ENCODE measurements around the gene MCF2L2.
"Not testable (repeated sequence)": the region's sequence is repeated elsewhere in the genome, so short reads cannot be mapped to it uniquely, and the experiment has no call there.

Gene MCF2L2

GRCh38 chr3:183442994-183443393, 14.6 kb upstream of the MCF2L2 start:
- no peak for TF ChIP-seq SUZ12 (IDR thresholded peaks at IDR 0.05; ENCODE audit: extremely low read depth, insufficient read depth, insufficient read length)
- TF ChIP-seq ZNF274 (IDR thresholded peaks at IDR 0.05; ENCODE audit: low read depth, low read length): no peak
- TF ChIP-seq YY1 (IDR thresholded peaks at IDR 0.05; ENCODE audit: insufficient read depth, insufficient read length): no peak
- H3K4me3 ChIP-seq (ENCODE audit: insufficient read length, low read depth): no peak overlapping the region
- no peaks in the 10 kb centered on the region for H3K27me3 ChIP-seq (ENCODE audit: insufficient read depth, insufficient read length)

GRCh38 chr3:183440521-183440920, 12.1 kb upstream of the MCF2L2 start:
- DNase-seq (ENCODE audit: low read depth, low spot score); H3K4me1 ChIP-seq (ENCODE audit: insufficient read depth, insufficient read length); H3K27me3 ChIP-seq (ENCODE audit: insufficient read depth, insufficient read length); H3K9ac ChIP-seq (ENCODE audit: insufficient read length, low read depth); H3K4me3 ChIP-seq (ENCODE audit: insufficient read length, low read depth); H3K36me3 ChIP-seq (ENCODE audit: insufficient read depth, insufficient read length, low read length): not testable (repeated sequence)
- peaks cover 31% of the 10 kb centered on the region for H3K9me3 ChIP-seq (ENCODE audit: insufficient read depth, low read length)

More at GRCh38 chr3:183442994-183443393, 14.6 kb upstream of the MCF2L2 start:
- H3K9me3 ChIP-seq (ENCODE audit: insufficient read depth, low read length): peaks cover 31% of the 10 kb centered on the region
- no peaks in the 10 kb centered on the region for H3K4me1 ChIP-seq (ENCODE audit: insufficient read depth, insufficient read length)
- no peak for DNase-seq (ENCODE audit: low read depth, low spot score)
- H3K36me3 ChIP-seq (ENCODE audit: insufficient read depth, insufficient read length, low read length): no peaks in the 10 kb centered on the region
- H3K9ac ChIP-seq (ENCODE audit: insufficient read length, low read depth): no peak overlapping the region

GRCh38 chr3:183439515-183439914, 11.1 kb upstream of the MCF2L2 start:
- no peak overlapping the region for H3K9ac ChIP-seq (ENCODE audit: insufficient read length, low read depth)
- H3K4me3 ChIP-seq (ENCODE audit: insufficient read length, low read depth): no peak overlapping the region
- TF ChIP-seq SUZ12 (IDR thresholded peaks at IDR 0.05; ENCODE audit: extremely low read depth, insufficient read depth, insufficient read length) (no peak), ZNF274 (IDR thresholded peaks at IDR 0.05; ENCODE audit: low read depth, low read length) (no peak), YY1 (IDR thresholded peaks at IDR 0.05; ENCODE audit: insufficient read depth, insufficient read length) (no peak)
- no peaks in the 10 kb centered on the region for H3K27me3 ChIP-seq (ENCODE audit: insufficient read depth, insufficient read length)
- peaks cover 3% of the 10 kb centered on the region for H3K4me1 ChIP-seq (ENCODE audit: insufficient read depth, insufficient read length)
- no peak for DNase-seq (ENCODE audit: low read depth, low spot score)
- H3K9me3 ChIP-seq (ENCODE audit: insufficient read depth, low read length): peaks cover 20% of the 10 kb centered on the region
- H3K36me3 ChIP-seq (ENCODE audit: insufficient read depth, insufficient read length, low read length): no peaks in the 10 kb centered on the region

GRCh38 chr3:183438735-183439134, 10.3 kb upstream of the MCF2L2 start:
- H3K36me3 ChIP-seq (ENCODE audit: insufficient read depth, insufficient read length, low read length): no peaks in the 10 kb centered on the region
- TF ChIP-seq ZNF274 (IDR thresholded peaks at IDR 0.05; ENCODE audit: low read depth, low read length): no peak
- no peak for TF ChIP-seq SUZ12 (IDR thresholded peaks at IDR 0.05; ENCODE audit: extremely low read depth, insufficient read depth, insufficient read length)
- TF ChIP-seq YY1 (IDR thresholded peaks at IDR 0.05; ENCODE audit: insufficient read depth, insufficient read length): no peak
- H3K9ac ChIP-seq (ENCODE audit: insufficient read length, low read depth): no peak overlapping the region
- no peak for DNase-seq (ENCODE audit: low read depth, low spot score)
- H3K4me1 ChIP-seq (ENCODE audit: insufficient read depth, insufficient read length): peaks cover 3% of the 10 kb centered on the region
- no peaks in the 10 kb centered on the region for H3K27me3 ChIP-seq (ENCODE audit: insufficient read depth, insufficient read length)
- H3K9me3 ChIP-seq (ENCODE audit: insufficient read depth, low read length): peaks cover 13% of the 10 kb centered on the region
- H3K4me3 ChIP-seq (ENCODE audit: insufficient read length, low read depth): no peak overlapping the region

- Histone ChIP-seq H3K4me1 (ENCODE audit: insufficient read depth, insufficient read length) (peaks cover 3% of the 10 kb centered on the region), H3K4me3 (ENCODE audit: insufficient read length, low read depth) (no peak overlapping the region), H3K27me3 (ENCODE audit: insufficient read depth, insufficient read length) (no peaks in the 10 kb centered on the region), H3K9me3 (ENCODE audit: insufficient read depth, low read length) (peaks cover 4% of the 10 kb centered on the region; the same call in 1 of the 2 replicates), H3K9ac (ENCODE audit: insufficient read length, low read depth) (no peak overlapping the region), H3K36me3 (ENCODE audit: insufficient read depth, insufficient read length, low read length) (no peaks in the 10 kb centered on the region)
- TF ChIP-seq YY1 (IDR thresholded peaks at IDR 0.05; ENCODE audit: insufficient read depth, insufficient read length): no peak
- TF ChIP-seq ZNF274 (IDR thresholded peaks at IDR 0.05; ENCODE audit: low read depth, low read length): no peak
- no peak for TF ChIP-seq SUZ12 (IDR thresholded peaks at IDR 0.05; ENCODE audit: extremely low read depth, insufficient read depth, insufficient read length)
- DNase-seq (ENCODE audit: low read depth, low spot score): no peak
Observed at GRCh38 chr3:183437666-183438564, 9.5 kb upstream of the MCF2L2 start.

GRCh38 chr3:183437061-183437460, 8.6 kb upstream of the MCF2L2 start:
- peaks cover 4% of the 10 kb centered on the region for H3K27me3 ChIP-seq (ENCODE audit: insufficient read depth, insufficient read length)
- DNase-seq (ENCODE audit: low read depth, low spot score): no peak
- H3K36me3 ChIP-seq (ENCODE audit: insufficient read depth, insufficient read length, low read length): no peaks in the 10 kb centered on the region
- H3K9me3 ChIP-seq (ENCODE audit: insufficient read depth, low read length): no peaks in the 10 kb centered on the region
- H3K4me3 ChIP-seq (ENCODE audit: insufficient read length, low read depth): no peak overlapping the region
- TF ChIP-seq SUZ12 (IDR thresholded peaks at IDR 0.05; ENCODE audit: extremely low read depth, insufficient read depth, insufficient read length) (no peak), YY1 (IDR thresholded peaks at IDR 0.05; ENCODE audit: insufficient read depth, insufficient read length) (no peak), ZNF274 (IDR thresholded peaks at IDR 0.05; ENCODE audit: low read depth, low read length) (no peak)
- no peak overlapping the region for H3K9ac ChIP-seq (ENCODE audit: insufficient read length, low read depth)
- peaks cover 3% of the 10 kb centered on the region for H3K4me1 ChIP-seq (ENCODE audit: insufficient read depth, insufficient read length)

- Histone ChIP-seq H3K4me3 (ENCODE audit: insufficient read length, low read depth) (no peak overlapping the region), H3K36me3 (ENCODE audit: insufficient read depth, insufficient read length, low read length) (no peaks in the 10 kb centered on the region)
Observed at GRCh38 chr3:183435661-183436060, 7.2 kb upstream of the MCF2L2 start.

More at GRCh38 chr3:183435661-183436060, 7.2 kb upstream of the MCF2L2 start:
- Histone ChIP-seq H3K4me1 (ENCODE audit: insufficient read depth, insufficient read length) (peaks cover 3% of the 10 kb centered on the region), H3K9me3 (ENCODE audit: insufficient read depth, low read length) (no peaks in the 10 kb centered on the region), H3K27me3 (ENCODE audit: insufficient read depth, insufficient read length) (peaks cover 15% of the 10 kb centered on the region), H3K9ac (ENCODE audit: insufficient read length, low read depth) (no peak overlapping the region)
- no peak for DNase-seq (ENCODE audit: low read depth, low spot score)
- no peak for TF ChIP-seq SUZ12 (IDR thresholded peaks at IDR 0.05; ENCODE audit: extremely low read depth, insufficient read depth, insufficient read length)
- no peak for TF ChIP-seq ZNF274 (IDR thresholded peaks at IDR 0.05; ENCODE audit: low read depth, low read length)
- TF ChIP-seq YY1 (IDR thresholded peaks at IDR 0.05; ENCODE audit: insufficient read depth, insufficient read length): no peak

All from NT2/D1 (cell line).